Measurements from ENCODE around the gene MRPL44.

MRPL44 gene

DNA sequence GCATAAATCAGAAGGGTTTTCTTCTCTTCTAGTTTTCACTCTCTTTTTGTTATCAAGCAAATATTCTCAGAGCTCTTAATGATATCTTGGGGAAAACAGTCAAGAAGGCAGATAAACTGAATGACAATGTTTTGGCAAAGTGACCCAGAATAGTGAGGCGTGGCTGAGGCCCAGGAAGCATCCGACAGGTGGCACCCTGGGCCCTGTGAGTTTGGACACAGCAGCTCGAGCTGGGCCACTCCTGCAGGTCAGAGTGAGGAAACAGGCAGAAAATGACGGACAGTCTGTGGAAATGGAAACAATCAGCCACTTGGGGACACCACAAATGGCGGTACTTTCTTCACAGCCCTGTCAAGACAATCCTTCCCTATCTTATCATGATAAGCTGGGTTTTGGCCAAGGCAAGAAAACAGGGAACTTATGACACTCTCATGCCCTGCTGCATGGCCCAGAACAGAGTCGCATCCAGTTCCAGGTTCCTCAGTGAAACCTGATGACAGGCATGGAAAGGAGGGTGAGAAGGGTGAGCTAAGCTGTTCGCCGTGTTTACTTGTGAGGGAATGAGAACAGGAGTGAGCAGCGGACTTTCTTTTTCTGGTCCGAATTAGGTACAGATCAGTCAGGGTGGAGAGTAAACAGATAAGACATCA, 32.1 kb downstream of the MRPL44 start:
- Histone ChIP-seq H3K27me3 (replicated peaks; ENCODE audit: insufficient read depth, low read length) (no peaks in the 10 kb centered on the region), H3K4me3 (ENCODE audit: low read length) (no peak overlapping the region), H3F3A (ENCODE audit: insufficient read depth, low read length) (no peaks in the 10 kb centered on the region), H3K79me2 (ENCODE audit: low read length) (no peaks in the 10 kb centered on the region), H3K9me3 (replicated peaks; ENCODE audit: insufficient read depth, low read length) (no peaks in the 10 kb centered on the region), H2AFZ (ENCODE audit: low read length) (no peak overlapping the region), H3K4me2 (ENCODE audit: low read depth, low read length) (no peak overlapping the region), H3K27ac (ENCODE audit: low read length) (no peak overlapping the region), H4K20me1 (ENCODE audit: insufficient read depth, low read length) (no peaks in the 10 kb centered on the region), H3K9ac (ENCODE audit: low read length) (no peak overlapping the region), H3K4me1 (ENCODE audit: low read length) (no peaks in the 10 kb centered on the region), H3K9me2 (replicated peaks; ENCODE audit: insufficient read depth, low read length) (no peaks in the 10 kb centered on the region), H3K36me3 (replicated peaks; ENCODE audit: insufficient read depth, low read length) (no peaks in the 10 kb centered on the region)
- no peak for DNase-seq
- TF ChIP-seq EZH2phosphoT487 (IDR thresholded peaks at IDR 0.05; ENCODE audit: low read length) (no peak), EZH2 (optimal IDR thresholded peaks at IDR 0.05; ENCODE audit: low read depth, low read length) (no peak)
- TF ChIP-seq, protein P1, sequence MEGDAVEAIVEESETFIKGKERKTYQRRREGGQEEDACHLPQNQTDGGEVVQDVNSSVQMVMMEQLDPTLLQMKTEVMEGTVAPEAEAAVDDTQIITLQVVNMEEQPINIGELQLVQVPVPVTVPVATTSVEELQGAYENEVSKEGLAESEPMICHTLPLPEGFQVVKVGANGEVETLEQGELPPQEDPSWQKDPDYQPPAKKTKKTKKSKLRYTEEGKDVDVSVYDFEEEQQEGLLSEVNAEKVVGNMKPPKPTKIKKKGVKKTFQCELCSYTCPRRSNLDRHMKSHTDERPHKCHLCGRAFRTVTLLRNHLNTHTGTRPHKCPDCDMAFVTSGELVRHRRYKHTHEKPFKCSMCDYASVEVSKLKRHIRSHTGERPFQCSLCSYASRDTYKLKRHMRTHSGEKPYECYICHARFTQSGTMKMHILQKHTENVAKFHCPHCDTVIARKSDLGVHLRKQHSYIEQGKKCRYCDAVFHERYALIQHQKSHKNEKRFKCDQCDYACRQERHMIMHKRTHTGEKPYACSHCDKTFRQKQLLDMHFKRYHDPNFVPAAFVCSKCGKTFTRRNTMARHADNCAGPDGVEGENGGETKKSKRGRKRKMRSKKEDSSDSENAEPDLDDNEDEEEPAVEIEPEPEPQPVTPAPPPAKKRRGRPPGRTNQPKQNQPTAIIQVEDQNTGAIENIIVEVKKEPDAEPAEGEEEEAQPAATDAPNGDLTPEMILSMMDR (IDR thresholded peaks at IDR 0.05; ENCODE audit: low read length): no peak

DNA sequence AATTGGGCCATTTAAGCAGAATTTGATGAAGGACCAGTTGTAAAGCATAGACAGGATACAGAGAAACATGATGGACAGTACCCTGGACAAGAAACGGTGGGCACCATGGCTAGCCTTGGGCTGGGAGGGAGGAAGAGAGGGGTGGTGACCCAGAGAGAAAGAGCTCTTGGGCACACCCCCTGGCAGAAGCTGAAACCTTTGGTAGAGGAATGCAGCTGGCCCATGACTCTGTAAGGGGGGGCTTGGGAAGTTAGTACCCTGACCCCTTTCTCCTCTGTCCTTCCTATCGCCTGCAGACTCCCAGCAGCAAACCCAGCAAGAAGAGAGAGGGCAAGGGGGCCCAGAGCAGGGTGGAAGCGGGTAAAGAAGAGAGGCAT, 32.6 kb downstream of the MRPL44 start:
- Histone ChIP-seq H3K4me1 (ENCODE audit: low read length) (no peaks in the 10 kb centered on the region), H3K27me3 (replicated peaks; ENCODE audit: insufficient read depth, low read length) (no peaks in the 10 kb centered on the region), H3K4me2 (ENCODE audit: low read depth, low read length) (no peak overlapping the region), H3K9ac (ENCODE audit: low read length) (no peak overlapping the region), H3K9me3 (replicated peaks; ENCODE audit: insufficient read depth, low read length) (no peaks in the 10 kb centered on the region), H2AFZ (ENCODE audit: low read length) (no peak overlapping the region), H3K79me2 (ENCODE audit: low read length) (no peaks in the 10 kb centered on the region), H3K4me3 (ENCODE audit: low read length) (no peak overlapping the region), H3K27ac (ENCODE audit: low read length) (no peak overlapping the region), H3F3A (ENCODE audit: insufficient read depth, low read length) (no peaks in the 10 kb centered on the region), H4K20me1 (ENCODE audit: insufficient read depth, low read length) (no peaks in the 10 kb centered on the region), H3K36me3 (replicated peaks; ENCODE audit: insufficient read depth, low read length) (no peaks in the 10 kb centered on the region), H3K9me2 (replicated peaks; ENCODE audit: insufficient read depth, low read length) (no peaks in the 10 kb centered on the region)
- TF ChIP-seq, protein P1 (IDR thresholded peaks at IDR 0.05; ENCODE audit: low read length): no peak
- no peak for TF ChIP-seq EZH2phosphoT487 (IDR thresholded peaks at IDR 0.05; ENCODE audit: low read length)
- TF ChIP-seq EZH2 (optimal IDR thresholded peaks at IDR 0.05; ENCODE audit: low read depth, low read length): no peak
- DNase-seq: no peak

DNA sequence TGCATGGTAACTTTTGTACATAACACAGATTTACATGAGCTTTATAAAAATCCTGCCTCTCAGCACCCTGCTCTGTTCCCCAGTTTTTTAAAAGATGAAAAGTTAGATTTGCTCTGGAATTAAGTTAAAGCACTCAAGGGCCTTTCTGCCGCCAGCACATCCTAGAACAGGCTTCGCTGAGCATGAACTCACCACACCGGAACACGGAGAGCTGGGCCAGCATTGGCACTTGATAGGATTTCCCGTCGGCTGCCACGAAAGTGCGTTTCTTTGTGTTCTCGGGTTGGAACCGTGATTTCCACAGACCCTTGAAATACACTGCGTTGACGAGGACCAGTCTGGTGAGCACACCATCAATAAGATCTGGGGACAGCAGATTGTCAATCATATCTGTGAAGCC, 34.3 kb downstream of the MRPL44 start:
- TF ChIP-seq EZH2phosphoT487 (IDR thresholded peaks at IDR 0.05; ENCODE audit: low read length): no peak
- TF ChIP-seq, protein P1 (IDR thresholded peaks at IDR 0.05; ENCODE audit: low read length): no peak
- no peak for TF ChIP-seq EZH2 (optimal IDR thresholded peaks at IDR 0.05; ENCODE audit: low read depth, low read length)
- Histone ChIP-seq H3F3A (ENCODE audit: insufficient read depth, low read length) (no peaks in the 10 kb centered on the region), H3K9ac (ENCODE audit: low read length) (no peak overlapping the region)

More for the DNA sequence above, 34.3 kb downstream of the MRPL44 start:
- no peak overlapping the region for H2AFZ ChIP-seq (ENCODE audit: low read length)
- H3K4me3 ChIP-seq (ENCODE audit: low read length): no peak overlapping the region
- H3K79me2 ChIP-seq (ENCODE audit: low read length): no peaks in the 10 kb centered on the region
- H3K27me3 ChIP-seq (replicated peaks; ENCODE audit: insufficient read depth, low read length): no peaks in the 10 kb centered on the region
- H3K36me3 ChIP-seq (replicated peaks; ENCODE audit: insufficient read depth, low read length): no peaks in the 10 kb centered on the region
- no peaks in the 10 kb centered on the region for H4K20me1 ChIP-seq (ENCODE audit: insufficient read depth, low read length)
- H3K4me1 ChIP-seq (ENCODE audit: low read length): no peaks in the 10 kb centered on the region
- H3K27ac ChIP-seq (ENCODE audit: low read length): no peak overlapping the region
- DNase-seq: no peak
- H3K9me2 ChIP-seq (replicated peaks; ENCODE audit: insufficient read depth, low read length): no peaks in the 10 kb centered on the region
- H3K9me3 ChIP-seq (replicated peaks; ENCODE audit: insufficient read depth, low read length): no peaks in the 10 kb centered on the region
- H3K4me2 ChIP-seq (ENCODE audit: low read depth, low read length): no peak overlapping the region

Measured in MM.1S (cell line).